Heart right ventricle (tissue), 16 donors: ENCODE measurements around the gene CSNK2B. TPM values are rescaled to one million over a fixed set of nuclear protein-coding genes. Genes with fewer than 3 reads are reported as not detected.

Experiments used
- ATAC-seq, 8 donors: fragments of 200-7000 bp; cut with Tn5 transposase; one replicate each; pipeline ENCODE4 v1.9.1; 2020; ENCODE audit warnings: mild to moderate bottlenecking in 8 of 8, moderate library complexity in 8 of 8, moderate number of reproducible peaks in 1 of 8
- DNase-seq, 2 donors: peaks; one replicate each; pipeline ENCODE4 v3.0.0-alpha.2; 2020
- H3K27ac ChIP-seq, 10 donors: fragments of 200-600 bp; sonication (generic) in 2 of 10; one replicate each; pipeline versions ENCODE4 v1.5.0 to v1.8.0; 2020 to 2022; ENCODE audit warnings: mild to moderate bottlenecking in 3 of 10
- H3K27me3 ChIP-seq, 7 donors: fragments of 200-600 bp; one replicate each; pipeline ENCODE4 v1.8.0; 2021 to 2022; ENCODE audit warnings: mild to moderate bottlenecking in 2 of 7
- H3K36me3 ChIP-seq, 9 donors: fragments of 200-600 bp; sonication (generic) in 1 of 9; one replicate each; pipeline versions ENCODE4 v1.5.0 to v1.8.0; 2020 to 2022; ENCODE audit warnings: mild to moderate bottlenecking in 2 of 9
- H3K4me1 ChIP-seq, 9 donors: fragments of 200-600 bp; sonication (generic) in 1 of 9; one replicate each; pipeline versions ENCODE4 v1.5.0 to v1.8.0; 2020 to 2022; ENCODE audit warnings: mild to moderate bottlenecking in 4 of 9
- H3K4me3 ChIP-seq, 10 donors: fragments of 200-600 bp; sonication (generic) in 2 of 10; one replicate each; pipeline versions ENCODE4 v1.5.0 to v1.8.0; 2020 to 2022; ENCODE audit warnings: mild to moderate bottlenecking in 7 of 10, moderate library complexity in 2 of 10
- H3K9me3 ChIP-seq, 11 donors: fragments of 200-600 bp in 10 of 11; sonication (generic) in 2 of 11; one replicate each; pipeline versions ENCODE4 v1.5.0 to v1.8.0; 2013 to 2022; ENCODE audit warnings: mild to moderate bottlenecking in 2 of 11, control low read depth in 1 of 11, moderate library complexity in 1 of 11
- WGBS, 2 donors: extraction: QIAGEN DNeasy Blood & Tissue Kit; methylation state at CpG; one replicate each; pipeline ENCODE4 v1.1.7; 2013; ENCODE audit warnings: inconsistent platforms in 1 of 2; 5-methylcytosine and 5-hydroxymethylcytosine counted together
- intact Hi-C, 10 donors: fragments of 100-400 bp; cut with DNase I; formaldehyde crosslinking; loops; one replicate each; pipeline versions ENCODE4 v1.11.1 to v1.14.2; 2022
- polyA plus RNA-seq, 2 donors: library from polyadenylated mRNA; stranded (reverse); fragments of 200-250 nt; gene quantifications; one replicate each; pipeline ENCODE4 v1.2.3, GENCODE V29; 2013
- total RNA-seq, 10 donors: library from RNA; stranded (reverse); fragmentation: NEBNext Ultra II Directional in 3 of 10; extraction: Animal tissue kit (Norgen Biotek cat#: 25700) in 3 of 10; gene quantifications; one replicate each; pipeline versions ENCODE4 v1.2.1 to v1.2.4, GENCODE V29; 2021 to 2023
- TF ChIP-seq, protein P1 (sequence below), 9 donors: fragments of 200-600 bp; sonication (generic) in 2 of 9; IDR thresholded peaks; one replicate each; pipeline versions ENCODE4 v1.5.0 to v1.8.0; 2021 to 2022; ENCODE audit warnings: antibody characterized with exemption in 9 of 9, mild to moderate bottlenecking in 5 of 9, moderate library complexity in 1 of 9
- donor health status: Arrhythmogenic right ventricular cardiomyopathy.
- donor health status: ischemic (EF 13 %, LVEDD 7.1; RV severe dilation, severe dysfunction).
- donor health status: healthy with polysubstance abuse.
- donor health status: DM: no; HTN: yes; CAD: no.
- donor health status: DM: no; HTN: no; CAD: no.
- donor health status: ischemic (EF 25% LVEDD 6.9; RV normal size, moderate dysfunction).
- donor health status: ischemic (EF 25% LVEDD 5.7; RV mildly dilated, moderate dysfunction).
- donor health status: healthy.
- donor health status: DM: yes; HTN: yes; CAD: no.
- donor health status: Ischemic cardiomyopathy.
- donor health status: ischemic (EF 35%, LVEDD 5.7; RV mildly dilated, moderate dysfunction).
- donor health status: nonischemic (EF 11% LVEDD 7.7; RV severe dilation, severe dysfunction).
- donor health status: DM: yes; HTN: yes; CAD: no.
- donor health status: PGD.
- donor health status: ischemic (EF 29% LVEDD 5.4; RV normal size, mild dysfunction).
- donor health status: nonischemic (EF 23%, LVEDD 6.1; RV moderate dilation, normal function).

The CSNK2B gene
- total and polyA plus RNA-seq, 12 donors: 101 to 199 (median 115) TPM

DNA sequence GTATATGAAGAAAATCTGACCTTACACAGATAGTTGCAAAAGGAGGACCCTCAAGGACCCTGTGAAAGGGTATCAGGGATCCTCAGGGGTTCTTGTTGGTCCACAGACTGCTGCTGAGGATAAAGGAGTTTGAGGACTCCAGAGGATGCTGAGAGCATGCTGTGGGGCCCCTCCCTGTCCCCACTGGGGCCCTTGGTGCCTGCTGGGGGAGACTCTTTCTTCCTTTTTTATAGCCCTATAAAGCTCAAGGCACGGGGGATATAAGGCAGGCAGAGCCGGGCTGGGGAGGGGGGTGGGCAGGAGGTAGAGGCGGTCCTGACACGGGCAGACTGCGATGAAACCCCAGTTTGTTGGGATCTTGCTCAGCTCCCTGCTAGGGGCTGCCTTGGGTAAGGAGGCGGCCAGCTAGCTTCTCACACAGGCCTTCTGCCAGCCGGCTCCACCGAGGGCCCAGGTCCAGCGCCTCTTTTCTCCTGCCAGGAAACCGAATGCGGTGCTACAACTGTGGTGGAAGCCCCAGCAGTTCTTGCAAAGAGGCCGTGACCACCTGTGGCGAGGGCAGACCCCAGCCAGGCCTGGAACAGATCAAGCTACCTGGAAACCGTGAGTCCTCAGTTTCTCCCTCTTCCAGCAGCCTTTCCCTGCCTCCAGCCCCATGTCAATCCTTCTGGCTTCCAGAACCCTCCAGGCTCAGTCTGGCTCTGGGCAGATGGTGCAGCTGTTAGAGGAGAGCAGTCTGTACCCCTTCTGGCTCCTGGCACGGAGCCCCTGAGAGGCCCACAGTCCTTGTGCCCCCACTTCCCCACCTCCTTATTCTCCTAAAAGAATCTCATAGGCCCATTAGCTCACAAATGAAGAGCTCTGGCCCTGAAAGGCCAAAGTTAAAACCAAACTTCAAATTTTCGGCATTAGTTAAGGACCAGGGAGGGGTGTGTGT is 49.4 kb downstream of the CSNK2B start, which contains the start of gene LY6G6D:
TSS of gene LY6G6D (plus strand) at position 327 of the 937 bp plus-strand sequence. CDS start at position 335, 8 bp downstream.
- H3K27me3 ChIP-seq: no peaks in the 10 kb centered on the region
- H3K4me1 ChIP-seq: peaks cover 0 to 10% (median 0%) of the 10 kb centered on the region in 9 donors
- no peaks in the 10 kb centered on the region for H3K9me3 ChIP-seq
- no peaks in the 10 kb centered on the region for H3K36me3 ChIP-seq
- no peak within 1 kb of the TSS for H3K4me3 ChIP-seq
- ATAC-seq: no peak
- no peak for DNase-seq
- no peak within 1 kb of the TSS for H3K27ac ChIP-seq
- TF ChIP-seq, protein P1, sequence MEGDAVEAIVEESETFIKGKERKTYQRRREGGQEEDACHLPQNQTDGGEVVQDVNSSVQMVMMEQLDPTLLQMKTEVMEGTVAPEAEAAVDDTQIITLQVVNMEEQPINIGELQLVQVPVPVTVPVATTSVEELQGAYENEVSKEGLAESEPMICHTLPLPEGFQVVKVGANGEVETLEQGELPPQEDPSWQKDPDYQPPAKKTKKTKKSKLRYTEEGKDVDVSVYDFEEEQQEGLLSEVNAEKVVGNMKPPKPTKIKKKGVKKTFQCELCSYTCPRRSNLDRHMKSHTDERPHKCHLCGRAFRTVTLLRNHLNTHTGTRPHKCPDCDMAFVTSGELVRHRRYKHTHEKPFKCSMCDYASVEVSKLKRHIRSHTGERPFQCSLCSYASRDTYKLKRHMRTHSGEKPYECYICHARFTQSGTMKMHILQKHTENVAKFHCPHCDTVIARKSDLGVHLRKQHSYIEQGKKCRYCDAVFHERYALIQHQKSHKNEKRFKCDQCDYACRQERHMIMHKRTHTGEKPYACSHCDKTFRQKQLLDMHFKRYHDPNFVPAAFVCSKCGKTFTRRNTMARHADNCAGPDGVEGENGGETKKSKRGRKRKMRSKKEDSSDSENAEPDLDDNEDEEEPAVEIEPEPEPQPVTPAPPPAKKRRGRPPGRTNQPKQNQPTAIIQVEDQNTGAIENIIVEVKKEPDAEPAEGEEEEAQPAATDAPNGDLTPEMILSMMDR (IDR thresholded peaks at IDR 0.05): no peak
- 73 to 80% methylated on average over 16 of the region's 16 CpGs for WGBS, 2 donors
- intact Hi-C loops: no loop called here

DNA sequence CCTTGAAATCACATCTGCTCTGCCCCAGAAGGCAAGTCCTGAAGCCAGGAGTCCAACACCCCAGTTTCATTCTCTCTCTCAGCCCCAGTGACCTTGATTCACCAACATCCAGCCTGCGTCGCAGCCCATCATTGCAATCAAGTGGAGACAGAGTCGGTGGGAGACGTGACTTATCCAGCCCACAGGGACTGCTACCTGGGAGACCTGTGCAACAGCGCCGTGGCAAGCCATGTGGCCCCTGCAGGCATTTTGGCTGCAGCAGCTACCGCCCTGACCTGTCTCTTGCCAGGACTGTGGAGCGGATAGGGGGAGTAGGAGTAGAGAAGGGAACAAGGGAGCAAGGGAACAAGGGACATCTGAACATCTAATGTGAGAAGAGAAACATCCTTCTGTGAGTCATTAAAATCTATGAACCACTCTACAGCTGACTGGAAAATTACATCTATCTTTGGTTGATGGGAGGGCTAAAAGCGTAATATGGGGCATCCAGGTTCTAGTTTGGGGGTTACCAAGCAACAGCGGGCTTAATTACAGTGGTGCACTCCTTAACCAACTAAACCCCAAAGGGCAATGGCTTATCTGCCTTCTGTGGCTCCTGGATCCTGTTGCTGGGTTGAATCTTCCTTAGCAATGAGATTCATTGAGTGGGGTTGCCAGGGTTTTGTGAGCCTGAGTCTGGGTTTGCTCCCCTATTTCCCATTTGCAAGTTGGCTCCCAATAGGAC is 51.8 kb downstream of the CSNK2B start:
- ATAC-seq (no peak), DNase-seq (no peak)
- H3K4me1 ChIP-seq: no peaks in the 10 kb centered on the region
- TF ChIP-seq, protein P1 (IDR thresholded peaks at IDR 0.05): no peak
- H3K27me3 ChIP-seq: no peaks in the 10 kb centered on the region
- H3K9me3 ChIP-seq: no peaks in the 10 kb centered on the region
- H3K4me3 ChIP-seq: no peak overlapping the region
- intact Hi-C loops: no loop called here
- 67 to 70% methylated on average over 10 of the region's 10 CpGs for WGBS, 2 donors
- H3K27ac ChIP-seq: no peak overlapping the region
- H3K36me3 ChIP-seq: no peaks in the 10 kb centered on the region

DNA sequence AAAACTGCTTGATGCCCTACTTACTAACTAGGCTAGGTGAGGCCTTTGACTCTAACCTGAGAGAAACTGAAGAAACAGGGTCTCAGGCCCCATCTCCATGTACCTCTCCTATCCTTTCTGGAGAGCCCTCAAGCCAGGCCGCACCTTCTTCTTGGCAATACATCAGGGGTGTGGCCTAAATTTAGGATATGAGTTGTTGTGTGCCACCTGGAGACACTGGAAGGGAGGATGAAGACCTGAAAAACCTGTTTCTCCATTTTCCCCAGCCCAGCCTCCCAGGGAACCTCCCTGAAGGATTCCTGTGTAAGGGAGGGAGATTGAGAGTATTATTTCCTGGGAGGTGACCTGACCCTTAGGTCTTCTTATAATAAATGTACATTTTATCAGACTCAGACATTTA is 52.4 kb downstream of the CSNK2B start:
- no peaks in the 10 kb centered on the region for H3K36me3 ChIP-seq
- H3K9me3 ChIP-seq: no peaks in the 10 kb centered on the region
- 88 to 94% methylated on average over 1 of the region's 1 CpG for WGBS, 2 donors
- H3K27me3 ChIP-seq: no peaks in the 10 kb centered on the region
- TF ChIP-seq, protein P1 (IDR thresholded peaks at IDR 0.05): no peak
- H3K4me1 ChIP-seq: no peaks in the 10 kb centered on the region
- DNase-seq (no peak), ATAC-seq (no peak)
- H3K4me3 ChIP-seq: no peak overlapping the region
- intact Hi-C loops: no loop called here
- no peak overlapping the region for H3K27ac ChIP-seq

DNA sequence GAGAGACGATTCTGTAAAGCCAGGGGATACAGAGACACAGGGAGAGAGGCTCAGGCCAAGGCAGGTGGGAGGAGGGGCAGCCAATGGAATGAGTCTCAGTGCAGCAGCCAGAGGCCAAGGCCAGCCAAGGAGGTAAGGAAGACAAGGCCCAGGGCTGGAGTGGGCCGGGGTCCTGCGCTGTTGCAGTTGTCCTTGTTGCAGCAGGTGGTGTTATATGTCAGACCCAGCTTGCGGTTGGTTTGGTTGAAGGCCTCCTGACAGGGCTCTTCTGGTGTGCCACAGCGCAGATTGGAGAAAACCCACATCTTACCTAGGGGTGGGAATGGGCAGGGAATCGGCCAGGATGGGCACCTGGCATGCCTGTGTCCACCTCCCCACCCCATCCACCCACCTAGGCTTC is 53.1 kb downstream of the CSNK2B start:
- Histone ChIP-seq H3K27me3 (no peaks in the 10 kb centered on the region), H3K4me3 (no peak overlapping the region), H3K27ac (no peak overlapping the region), H3K9me3 (no peaks in the 10 kb centered on the region), H3K36me3 (no peaks in the 10 kb centered on the region), H3K4me1 (peaks cover 0 to 6% (median 0%) of the 10 kb centered on the region in 9 donors)
- 85 to 92% methylated on average over 6 of the region's 6 CpGs for WGBS, 2 donors
- DNase-seq (no peak), ATAC-seq (no peak)
- TF ChIP-seq, protein P1 (IDR thresholded peaks at IDR 0.05): no peak
- intact Hi-C loops: no loop called here
